Eye (tissue), 1 donor: ENCODE results near the gene TYROBP.
"Not testable (repeated sequence)": the region's sequence is repeated elsewhere in the genome, so short reads cannot be mapped to it uniquely, and the experiment has no call there.

ENCODE experiments used
- DNase-seq: peaks from one replicate; pipeline ENCODE4 v3.0.0-alpha.2; 2015

The TYROBP gene

DNA sequence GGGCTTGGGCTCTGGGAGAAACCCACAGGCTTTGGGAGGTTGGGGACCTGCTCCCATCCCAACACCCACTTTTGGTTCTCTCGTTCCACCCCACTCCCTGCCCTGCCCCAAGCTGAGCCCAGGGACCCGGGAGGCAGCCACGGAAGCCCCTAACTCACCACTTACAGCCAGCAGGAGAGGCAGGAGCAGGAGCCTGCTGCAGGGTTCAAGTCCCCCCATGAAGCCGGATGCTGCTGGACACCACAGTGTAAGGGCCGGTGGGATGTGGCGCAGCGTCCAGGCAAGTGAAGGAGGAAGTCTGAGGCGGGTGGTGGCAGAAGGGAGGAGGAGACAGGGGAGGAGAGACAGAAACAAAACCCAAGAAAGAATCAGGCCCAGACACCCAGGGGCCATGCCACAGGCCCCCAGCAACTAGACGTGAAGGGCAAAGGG, at the start of gene TYROBP:
TSS of gene TYROBP (minus strand) at position 286 of the 432 bp plus-strand sequence. CDS start at position 219, 67 bp downstream.
- DNase-seq, result no peak

DNA sequence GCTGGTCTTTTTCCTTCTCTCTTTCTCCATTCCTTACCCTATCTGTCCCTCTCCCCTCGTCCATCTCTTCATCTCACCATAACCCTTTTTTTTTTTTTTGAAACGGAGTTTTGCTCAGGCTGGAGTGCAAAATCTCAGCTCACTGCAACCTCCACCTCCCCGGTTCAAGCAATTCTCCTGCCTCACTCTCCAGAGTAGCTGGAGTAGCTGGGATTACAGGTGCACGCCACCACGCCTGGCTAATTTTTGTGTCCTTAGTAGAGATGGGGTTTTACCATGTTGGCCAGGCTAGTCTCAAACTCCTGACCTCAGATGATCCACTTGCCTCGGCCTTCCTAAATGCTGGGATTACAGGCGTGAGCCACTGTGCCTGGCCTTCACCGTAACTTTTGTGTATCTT, 49.3 kb upstream of the TYROBP start:
- not testable (repeated sequence) for DNase-seq

DNA sequence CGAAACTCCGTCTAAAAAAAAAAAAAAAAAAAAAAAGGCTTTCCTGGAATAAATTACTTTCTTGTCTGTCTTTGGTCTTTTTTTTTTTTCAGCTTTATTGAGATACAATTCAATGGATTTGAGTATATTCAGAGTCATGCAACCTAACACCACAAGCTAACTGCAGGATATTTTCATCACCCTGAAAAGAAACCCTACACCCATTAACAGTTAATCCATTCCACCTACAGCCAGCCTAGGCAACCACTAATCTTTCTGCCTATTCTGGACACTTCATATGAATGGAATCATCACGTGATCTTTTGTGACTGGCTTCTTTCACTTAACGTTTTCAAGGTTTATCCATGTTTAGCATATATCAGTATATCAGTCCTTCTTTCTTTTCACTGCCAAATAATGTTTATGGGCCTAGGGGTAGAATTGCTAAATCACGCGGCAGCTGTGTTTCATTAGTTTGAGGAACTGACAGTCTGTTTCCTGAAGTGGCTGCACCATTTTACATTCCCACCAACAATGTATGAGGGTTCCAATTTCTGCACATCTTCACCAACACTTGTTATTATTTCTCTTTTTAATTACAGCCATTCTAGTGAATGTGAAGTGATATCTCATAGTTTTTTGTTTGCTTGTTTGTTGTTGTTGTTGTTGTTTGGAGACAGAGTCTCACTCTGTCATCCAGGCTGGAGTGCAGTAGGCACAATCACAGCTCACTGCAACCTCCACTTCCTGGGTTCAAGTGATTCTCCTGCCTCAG, 48.0 kb upstream of the TYROBP start:
- no peak for DNase-seq

DNA sequence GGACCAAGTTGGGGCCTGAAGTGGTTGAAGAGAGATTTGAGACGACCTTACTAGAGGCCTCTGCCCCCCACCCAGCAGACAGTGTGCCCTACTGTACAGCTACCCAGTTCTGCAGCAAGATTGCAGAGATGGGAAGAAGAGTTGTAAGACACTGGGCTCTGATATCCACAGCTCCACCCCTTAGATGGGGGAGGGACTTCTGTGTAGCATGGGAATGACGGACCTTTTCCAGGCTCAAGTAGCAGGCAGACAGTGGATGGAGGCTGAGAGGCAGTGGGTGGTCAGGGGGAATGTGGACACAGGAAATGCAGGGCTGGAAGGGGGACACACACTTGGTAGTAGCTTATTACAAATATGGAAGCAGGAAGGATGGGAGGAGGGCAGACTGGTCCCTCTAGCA, 41.0 kb upstream of the TYROBP start:
- no peak for DNase-seq

DNA sequence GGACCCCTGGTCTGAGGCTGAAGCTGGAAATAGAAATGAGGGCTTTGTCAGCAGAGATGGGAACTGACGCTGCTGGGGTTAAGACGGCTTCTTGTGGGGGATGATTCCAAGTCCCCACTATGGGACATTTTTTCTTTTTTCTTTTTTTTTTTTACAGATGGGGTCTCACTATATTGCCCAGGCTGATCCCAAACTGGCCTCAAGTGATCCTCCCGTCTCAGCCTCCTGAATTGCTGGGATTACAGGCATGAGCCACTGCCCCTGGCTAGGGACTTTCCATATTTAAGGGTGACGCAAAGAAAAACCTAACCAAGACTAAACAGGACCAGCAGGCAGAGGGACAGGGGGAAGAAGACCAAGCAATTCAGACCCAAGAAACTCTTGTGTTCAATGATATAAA, 38.1 kb upstream of the TYROBP start:
- DNase-seq, result no peak

DNA sequence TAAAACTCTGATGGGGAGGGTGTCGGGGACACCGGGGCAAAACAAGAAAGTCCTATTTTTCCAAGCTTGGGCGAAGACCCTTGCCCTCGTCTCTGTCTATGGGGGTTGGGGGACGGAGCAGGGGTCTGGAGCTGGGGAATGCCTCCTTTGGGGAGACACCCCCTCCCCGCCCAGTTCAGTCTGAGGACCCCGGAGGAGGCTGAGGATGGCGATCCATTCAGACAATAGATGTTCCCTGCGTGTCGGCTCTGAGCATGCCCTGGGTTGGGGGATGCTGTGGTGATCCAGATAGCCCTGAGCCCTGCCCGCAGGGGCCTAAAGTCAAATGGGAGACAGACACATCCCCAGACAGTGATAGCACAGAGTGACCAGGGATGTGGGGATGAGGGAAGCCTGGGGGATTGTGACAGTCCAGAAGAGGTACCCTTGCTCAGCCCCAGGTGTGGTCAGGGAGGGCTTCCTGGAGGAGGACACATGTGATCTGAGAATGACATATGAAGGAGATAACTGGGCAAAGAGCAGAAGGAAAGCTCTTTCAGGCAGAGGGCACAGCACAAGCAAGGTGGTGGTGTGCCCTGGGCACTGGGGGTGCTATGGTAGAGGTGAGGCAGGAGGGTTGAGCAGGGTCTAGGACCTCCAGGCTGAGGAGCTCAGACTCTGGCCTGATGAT, 37.2 kb upstream of the TYROBP start:
- DNase-seq, result no peak

DNA sequence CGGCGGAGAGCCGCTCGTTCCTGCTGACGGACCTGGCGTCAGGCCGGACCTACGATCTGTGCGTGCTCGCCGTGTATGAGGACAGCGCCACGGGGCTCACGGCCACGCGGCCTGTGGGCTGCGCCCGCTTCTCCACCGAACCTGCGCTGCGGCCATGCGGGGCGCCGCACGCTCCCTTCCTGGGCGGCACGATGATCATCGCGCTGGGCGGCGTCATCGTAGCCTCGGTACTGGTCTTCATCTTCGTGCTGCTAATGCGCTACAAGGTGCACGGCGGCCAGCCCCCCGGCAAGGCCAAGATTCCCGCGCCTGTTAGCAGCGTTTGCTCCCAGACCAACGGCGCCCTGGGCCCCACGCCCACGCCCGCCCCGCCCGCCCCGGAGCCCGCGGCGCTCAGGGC, 36.5 kb upstream of the TYROBP start:
- no peak for DNase-seq

DNA sequence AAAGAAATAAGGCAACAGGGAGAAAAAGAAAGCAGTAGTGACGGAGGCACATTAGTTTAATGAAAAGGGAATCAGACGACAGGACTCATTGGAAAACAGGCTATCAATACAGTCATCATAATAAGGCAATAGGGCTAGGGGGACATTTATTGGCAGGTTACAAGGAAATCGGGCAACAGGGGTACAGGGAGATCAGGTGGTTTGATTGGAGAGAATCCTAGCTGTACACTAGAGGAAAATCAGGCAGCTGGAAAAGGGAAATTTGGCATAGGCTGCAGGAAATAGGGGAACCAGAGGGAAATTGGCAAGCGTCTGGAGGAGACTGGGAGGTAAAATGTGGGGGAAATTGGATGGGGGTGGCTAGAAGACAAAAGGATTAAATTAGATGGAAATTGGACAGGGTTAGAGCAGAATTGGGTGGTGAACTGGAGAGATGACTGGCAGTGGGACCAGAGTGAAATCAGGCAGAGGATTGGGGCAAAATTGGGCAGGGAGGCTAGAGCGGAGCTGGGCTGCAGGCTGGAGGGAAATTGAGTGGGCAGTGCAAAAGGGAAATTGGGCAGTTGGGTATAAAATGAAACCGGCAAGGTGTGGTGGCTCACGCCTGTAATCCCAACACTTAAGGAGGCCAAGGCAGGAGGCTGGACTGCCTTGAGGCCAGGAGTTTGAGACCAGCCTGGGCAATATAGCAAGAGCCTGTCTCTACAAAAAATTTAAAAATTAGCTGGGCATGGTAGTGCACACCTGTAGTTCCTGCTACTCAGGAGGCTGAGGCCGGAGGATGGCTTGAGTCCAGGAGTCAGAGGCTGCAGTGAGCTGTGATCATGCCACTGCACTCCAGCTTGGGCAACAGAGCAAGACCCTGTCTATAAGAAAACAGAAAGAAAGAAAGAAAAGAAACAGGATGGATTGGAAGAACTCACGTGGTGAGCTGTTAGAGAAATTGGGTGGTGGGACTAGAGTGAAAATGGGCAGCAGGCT, 35.5 kb upstream of the TYROBP start:
- DNase-seq, result no peak

DNA sequence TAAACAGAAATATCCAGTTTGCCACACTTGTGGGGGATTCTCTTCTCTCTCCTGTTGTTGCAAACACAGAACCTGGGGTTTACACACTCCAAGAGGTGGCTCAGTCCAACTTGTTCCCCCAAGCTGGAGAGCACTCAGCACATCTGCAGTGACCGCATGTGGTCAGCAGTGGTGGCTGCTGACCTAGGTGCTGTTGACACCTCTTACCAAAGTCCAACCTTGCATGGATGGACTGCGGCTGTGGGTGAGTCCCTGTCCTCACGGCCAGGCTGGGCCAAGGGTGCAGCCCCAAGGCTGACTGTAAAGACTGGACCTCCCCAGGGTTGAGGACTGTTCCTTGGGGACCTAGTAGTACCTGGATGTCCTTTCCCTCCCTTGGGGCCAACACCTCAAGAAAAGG, 34.1 kb upstream of the TYROBP start:
- DNase-seq, result no peak

DNA sequence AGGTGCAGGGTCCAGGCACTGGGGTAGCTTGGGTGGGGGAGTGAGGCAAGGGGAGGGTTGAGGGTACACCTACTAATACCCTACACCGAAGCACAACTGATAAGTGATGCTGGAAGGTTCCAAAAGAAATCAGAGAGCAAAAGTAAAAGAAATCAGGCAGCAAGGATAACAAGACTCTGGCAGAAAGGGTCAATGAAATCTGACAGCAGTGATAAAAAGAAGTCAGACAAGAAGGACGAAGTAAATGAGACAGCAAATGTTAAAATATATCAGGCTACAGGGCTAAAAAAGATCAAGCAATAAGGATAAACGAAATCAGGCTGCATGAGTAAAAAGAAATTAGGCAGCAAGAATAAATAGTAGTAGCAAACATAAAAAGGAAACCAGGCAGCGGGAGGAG, 32.7 kb upstream of the TYROBP start:
- no peak for DNase-seq

DNA sequence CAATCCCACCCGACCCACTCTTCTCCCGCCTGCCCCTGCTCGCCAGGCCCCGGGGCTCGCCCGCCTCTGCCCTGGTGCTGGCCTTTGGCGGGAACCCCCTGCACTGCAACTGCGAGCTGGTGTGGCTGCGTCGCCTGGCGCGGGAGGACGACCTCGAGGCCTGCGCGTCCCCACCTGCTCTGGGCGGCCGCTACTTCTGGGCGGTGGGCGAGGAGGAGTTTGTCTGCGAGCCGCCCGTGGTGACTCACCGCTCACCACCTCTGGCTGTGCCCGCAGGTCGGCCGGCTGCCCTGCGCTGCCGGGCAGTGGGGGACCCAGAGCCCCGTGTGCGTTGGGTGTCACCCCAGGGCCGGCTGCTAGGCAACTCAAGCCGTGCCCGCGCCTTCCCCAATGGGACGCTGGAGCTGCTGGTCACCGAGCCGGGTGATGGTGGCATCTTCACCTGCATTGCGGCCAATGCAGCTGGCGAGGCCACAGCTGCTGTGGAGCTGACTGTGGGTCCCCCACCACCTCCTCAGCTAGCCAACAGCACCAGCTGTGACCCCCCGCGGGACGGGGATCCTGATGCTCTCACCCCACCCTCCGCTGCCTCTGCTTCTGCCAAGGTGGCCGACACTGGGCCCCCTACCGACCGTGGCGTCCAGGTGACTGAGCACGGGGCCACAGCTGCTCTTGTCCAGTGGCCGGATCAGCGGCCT, 32.1 kb upstream of the TYROBP start:
- no peak for DNase-seq

DNA sequence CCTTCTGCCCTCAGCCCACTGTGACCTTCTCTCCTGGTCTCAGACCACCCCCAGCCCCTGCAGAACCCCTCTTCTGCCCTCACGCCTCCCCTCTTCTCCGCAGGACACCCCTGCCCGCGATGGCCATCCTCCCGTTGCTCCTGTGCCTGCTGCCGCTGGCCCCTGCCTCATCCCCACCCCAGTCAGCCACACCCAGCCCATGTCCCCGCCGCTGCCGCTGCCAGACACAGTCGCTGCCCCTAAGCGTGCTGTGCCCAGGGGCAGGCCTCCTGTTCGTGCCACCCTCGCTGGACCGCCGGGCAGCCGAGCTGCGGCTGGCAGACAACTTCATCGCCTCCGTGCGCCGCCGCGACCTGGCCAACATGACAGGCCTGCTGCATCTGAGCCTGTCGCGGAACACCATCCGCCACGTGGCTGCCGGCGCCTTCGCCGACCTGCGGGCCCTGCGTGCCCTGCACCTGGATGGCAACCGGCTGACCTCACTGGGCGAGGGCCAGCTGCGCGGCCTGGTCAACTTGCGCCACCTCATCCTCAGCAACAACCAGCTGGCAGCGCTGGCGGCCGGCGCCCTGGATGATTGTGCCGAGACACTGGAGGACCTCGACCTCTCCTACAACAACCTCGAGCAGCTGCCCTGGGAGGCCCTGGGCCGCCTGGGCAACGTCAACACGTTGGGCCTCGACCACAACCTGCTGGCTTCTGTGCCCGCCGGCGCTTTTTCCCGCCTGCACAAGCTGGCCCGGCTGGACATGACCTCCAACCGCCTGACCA, 31.4 kb upstream of the TYROBP start:
- no peak for DNase-seq

DNA sequence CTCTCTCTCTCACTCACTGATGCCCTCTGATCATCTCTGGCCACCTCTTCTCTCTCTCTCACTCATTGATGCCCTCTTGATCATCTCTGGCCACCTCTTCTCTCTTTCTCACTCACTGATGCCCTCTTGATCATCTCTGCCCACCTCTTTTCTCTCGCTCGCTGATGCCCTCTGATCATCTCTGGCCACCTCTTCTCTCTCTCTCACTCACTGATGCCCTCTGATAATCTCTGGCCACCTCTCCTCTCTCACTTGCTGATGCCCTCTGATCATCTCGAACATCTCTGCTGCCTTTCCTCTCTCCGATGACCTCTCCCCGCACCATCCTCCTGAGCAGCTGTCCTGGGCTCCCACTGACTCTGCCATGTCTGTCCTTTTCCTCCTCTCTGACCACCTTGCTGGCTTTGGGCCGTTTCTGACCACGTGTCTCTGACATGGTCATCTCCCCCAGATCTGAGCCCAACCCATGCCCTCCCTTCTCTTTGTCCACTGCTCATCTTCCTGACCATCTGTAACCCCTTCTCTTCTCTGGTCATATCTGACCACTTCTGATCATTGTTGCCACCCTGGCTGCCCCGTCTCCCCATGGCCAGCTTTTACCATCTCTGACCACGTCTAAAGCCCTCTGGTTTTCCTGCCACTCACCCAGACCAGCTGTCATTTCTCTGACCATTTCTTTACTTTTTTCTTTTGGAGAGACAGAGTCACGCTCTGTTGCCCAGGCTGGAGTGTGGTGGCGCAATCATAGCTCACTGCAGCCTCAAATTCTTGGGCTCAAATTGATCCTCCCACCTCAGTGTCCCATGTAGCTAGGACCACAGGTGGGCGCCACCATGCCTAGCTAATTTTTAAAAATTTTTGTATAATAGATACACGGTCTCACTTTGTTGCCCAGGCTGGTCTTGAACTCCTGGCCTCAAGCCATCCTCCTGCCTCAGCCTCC, 30.5 kb upstream of the TYROBP start:
- DNase-seq, result no peak

DNA sequence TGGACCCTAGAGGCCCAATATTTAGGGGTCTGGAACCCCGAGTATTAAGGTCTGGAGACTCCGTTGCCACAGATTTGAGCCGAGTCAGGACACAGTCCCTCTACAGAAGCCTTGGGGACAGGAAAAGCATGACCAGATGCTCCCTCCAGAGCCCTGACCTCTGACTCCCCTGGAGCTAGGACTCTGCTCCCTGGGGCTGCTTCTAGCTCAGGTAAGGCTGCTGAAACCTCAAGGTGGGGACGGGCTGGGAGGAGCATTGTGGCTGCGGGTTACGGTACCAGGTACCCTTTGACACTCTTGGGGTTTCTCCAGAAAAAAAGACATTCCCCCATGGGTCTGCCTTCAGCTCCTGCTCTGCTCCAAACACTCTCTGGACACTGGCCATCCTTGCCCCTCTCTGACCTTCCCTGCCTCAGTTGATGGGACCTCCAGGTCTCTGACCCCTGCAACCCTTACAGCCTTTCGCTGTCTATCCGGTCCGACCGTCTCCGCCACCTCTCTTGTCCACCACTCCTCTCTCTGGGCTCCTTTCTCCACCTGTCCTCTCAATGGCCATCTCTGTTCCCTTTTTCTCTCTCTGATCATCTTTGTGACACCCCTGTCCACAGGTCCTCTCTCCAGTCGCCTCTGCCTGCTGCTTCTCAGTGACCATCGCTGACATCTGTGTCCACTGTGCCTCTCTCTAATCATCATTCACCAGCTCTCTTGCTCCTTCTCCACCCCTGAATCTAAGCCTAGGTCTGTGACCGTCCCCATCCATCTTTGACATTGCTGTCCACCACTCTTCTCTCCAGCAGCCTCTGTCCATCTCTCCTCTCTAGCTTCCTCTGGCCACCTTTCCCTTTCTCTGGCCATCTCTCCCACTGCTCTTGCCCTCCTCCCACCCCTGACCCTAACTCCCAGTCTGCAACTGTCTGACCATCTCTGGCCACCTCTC, 29.5 kb upstream of the TYROBP start:
- DNase-seq, result no peak

DNA sequence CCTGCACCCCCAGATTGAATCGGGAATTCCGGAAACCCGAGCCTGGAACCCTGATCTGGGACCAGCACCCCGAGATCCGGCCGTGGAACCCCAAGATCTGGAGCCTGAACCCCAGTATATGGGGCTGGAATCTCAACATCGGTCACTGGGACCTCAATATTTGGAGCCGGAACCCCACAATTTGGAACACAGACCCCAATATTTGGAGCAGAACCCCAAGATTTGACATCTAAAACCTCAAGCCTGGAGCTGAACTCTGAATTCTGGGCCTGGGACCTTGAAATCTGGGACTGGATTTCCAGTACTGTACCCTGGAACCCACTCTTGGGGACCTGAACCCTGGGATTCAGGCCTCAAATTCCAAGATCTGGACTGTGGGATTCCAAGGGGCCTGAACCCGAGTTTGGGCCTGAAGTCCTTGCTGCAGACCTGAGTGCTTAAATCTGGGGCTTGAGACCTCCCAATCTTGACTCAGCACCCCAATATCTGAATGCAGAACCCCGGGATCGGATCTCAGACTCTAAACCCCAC, 28.7 kb upstream of the TYROBP start:
- DNase-seq, result peak; percentile 19

DNA sequence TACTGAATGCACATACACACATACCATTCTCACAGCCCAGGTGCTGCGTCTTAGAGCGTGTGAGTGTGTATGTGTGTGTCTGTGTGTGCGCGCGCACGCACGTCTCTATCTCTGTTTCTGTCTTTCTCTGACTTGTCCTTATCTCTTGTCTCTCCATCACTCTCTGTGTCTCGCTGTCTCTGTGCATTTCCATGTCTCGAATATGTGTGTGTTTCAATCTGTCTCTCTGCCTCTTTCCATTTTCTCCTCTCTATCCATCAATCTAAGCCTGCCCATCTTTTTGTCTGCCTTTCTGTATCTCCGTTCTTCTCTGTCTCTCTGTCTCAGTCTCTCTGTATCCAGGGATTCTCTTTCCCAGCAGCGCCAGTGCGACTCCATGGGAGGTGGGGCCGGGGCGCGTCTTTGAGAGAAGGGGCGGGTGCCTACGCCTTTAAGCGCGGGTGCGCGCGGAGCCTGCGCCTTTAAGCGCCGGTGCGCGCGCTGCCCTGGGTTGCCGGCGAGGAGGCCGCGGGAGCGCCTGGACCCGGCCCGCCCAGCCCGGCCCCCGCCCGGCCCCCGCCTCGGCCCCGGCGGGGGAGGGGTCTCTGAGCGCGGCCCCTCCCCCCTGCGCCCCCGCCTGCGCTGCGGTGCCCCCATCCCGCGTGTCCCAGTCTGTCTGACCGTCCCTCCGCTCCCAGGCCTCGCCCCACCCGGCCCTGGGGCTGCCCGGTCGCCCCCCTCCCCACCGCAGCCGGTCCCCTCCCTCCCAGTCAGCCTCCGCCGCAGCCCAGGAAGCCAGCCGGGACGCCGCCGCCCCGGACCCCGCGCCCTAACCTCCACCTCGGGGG, 28.0 kb upstream of the TYROBP start, which contains the start of gene LRFN3:
TSS of gene LRFN3 (plus strand) at position 464 of the 827 bp plus-strand sequence. CDS start 3,052 bp downstream, outside the sequence.
- peak; percentile 89 for DNase-seq

DNA sequence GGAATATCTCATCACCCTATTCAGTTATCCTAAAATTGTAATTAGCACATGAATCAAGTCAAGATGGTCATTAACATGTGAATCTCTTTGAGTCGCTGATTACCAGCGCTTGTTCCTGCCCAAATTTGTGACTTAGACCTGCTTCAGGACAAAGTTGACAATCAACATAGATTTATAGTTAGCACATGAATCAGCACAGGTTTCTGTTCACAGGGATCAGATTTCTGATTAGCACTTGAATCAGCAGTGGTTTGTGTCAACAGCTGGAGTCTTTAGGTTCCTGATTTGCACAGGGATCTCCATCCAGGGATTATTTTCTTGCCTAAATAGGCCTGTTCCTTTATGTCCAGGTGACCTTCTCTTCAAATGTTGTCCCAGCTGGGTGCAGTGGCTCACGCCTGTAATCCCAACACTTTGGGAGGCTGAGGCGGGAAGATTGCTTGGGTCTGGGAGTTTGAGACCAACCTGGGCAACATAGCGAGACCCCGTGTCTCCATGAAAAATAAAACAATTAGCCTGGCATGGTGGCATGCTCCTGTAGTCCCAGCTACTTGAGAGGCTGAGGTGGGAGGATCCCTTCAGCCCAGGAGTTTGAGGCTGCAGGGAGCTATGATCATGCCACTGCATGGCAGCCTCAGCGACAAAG, 24.3 kb upstream of the TYROBP start:
- no peak for DNase-seq

DNA sequence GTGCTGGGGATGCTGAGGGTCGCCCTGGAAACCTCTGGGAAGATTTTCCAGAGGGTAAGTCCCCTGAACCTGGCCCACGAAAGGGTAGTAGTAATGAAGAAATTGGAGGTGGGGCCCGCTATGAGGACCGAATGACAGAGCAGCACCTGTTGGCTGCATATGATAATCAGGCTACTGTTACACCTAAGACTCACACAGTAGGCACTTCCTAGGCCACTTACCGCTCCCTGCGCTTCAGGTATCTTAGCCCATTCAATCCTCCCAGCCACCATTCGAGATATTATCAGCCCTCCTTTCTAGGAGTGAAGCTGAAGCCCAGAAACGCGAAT, 23.7 kb upstream of the TYROBP start:
- no peak for DNase-seq
